K562 (cell line): ENCODE results near the gene PPAN. TPM values are rescaled to one million over a fixed set of nuclear protein-coding genes. Genes with fewer than 3 reads are reported as not detected.

Experiments used
- BCOR ChIP-seq: fragments of 450-650 bp; IDR thresholded peaks from 2 replicates; pipeline ENCODE4 v1.6.1; 2016
- CBX2 ChIP-seq: fragments of 200-600 bp; sonication (generic); IDR thresholded peaks from one replicate; pipeline ENCODE4 v1.6.1; 2012; ENCODE audit warnings: mild to moderate bottlenecking, low read length, inconsistent platforms; ENCODE audit not compliant: insufficient read depth, poor library complexity, severe bottlenecking
- CBX8 ChIP-seq: fragments of 200-600 bp; sonication (generic); IDR thresholded peaks from 2 replicates; pipeline ENCODE4 v1.6.1; 2012; ENCODE audit warnings: borderline replicate concordance, mixed run types, low read depth, mild to moderate bottlenecking, moderate library complexity, mixed read lengths, low read length, control low read depth, inconsistent platforms; ENCODE audit not compliant: poor library complexity, severe bottlenecking; ENCODE audit errors: extremely low read depth
- CLOCK ChIP-seq: fragments of 250-450 bp; sonication (Bioruptor Pico); IDR thresholded peaks from 2 replicates; pipeline ENCODE4 v1.4.0; 2020; ENCODE audit warnings: mild to moderate bottlenecking, moderate library complexity, borderline replicate concordance
- ETV1 ChIP-seq: fragments of 450-650 bp; conservative IDR thresholded peaks from 2 replicates; pipeline ENCODE4 v1.6.1; 2016; ENCODE audit warnings: missing genetic modification characterization, control low read depth, low read depth, missing compliant biosample characterization
- IRF2 ChIP-seq: sonication (generic); formaldehyde crosslinking; IDR thresholded peaks from 2 replicates; pipeline ENCODE4 v1.8.1; 2022; ENCODE audit warnings: mild to moderate bottlenecking, missing genetic modification reagents
- MTA3 ChIP-seq: fragments of 450-650 bp; formaldehyde crosslinking; IDR thresholded peaks from 2 replicates; pipeline ENCODE4 v1.6.1; 2017; ENCODE audit warnings: mild to moderate bottlenecking, borderline replicate concordance
- MYBL2 ChIP-seq, 2 experiments: fragments of 450-650 bp in 1 of 2; sonication (generic) in 1 of 2; formaldehyde crosslinking in 1 of 2; IDR thresholded peaks; 2 replicates each; pipeline versions ENCODE4 v1.6.1 to v1.8.1; 2017 to 2022; ENCODE audit warnings: borderline replicate concordance in 1 of 2, inconsistent platforms in 1 of 2, low read depth in 1 of 2, mild to moderate bottlenecking in 1 of 2, missing genetic modification reagents in 1 of 2, moderate library complexity in 1 of 2
- PCBP2 ChIP-seq: fragments of 200-400 bp; formaldehyde crosslinking; IDR thresholded peaks from 2 replicates; pipeline ENCODE4 v1.6.1; 2018; ENCODE audit warnings: low read length, low read depth, mild to moderate bottlenecking, moderate library complexity; ENCODE audit not compliant: poor library complexity, severe bottlenecking
- RBM14 ChIP-seq: fragments of 200-400 bp; formaldehyde crosslinking; IDR thresholded peaks from 2 replicates; pipeline ENCODE4 v1.6.1; 2018; ENCODE audit warnings: low read depth, mild to moderate bottlenecking, low read length, moderate library complexity, borderline replicate concordance; ENCODE audit not compliant: insufficient read depth
- TAL1 ChIP-seq: fragments of 450-650 bp; IDR thresholded peaks from 2 replicates; pipeline ENCODE4 v1.6.1; 2016; ENCODE audit warnings: mild to moderate bottlenecking
- ZNF212 ChIP-seq: fragments of 450-650 bp; formaldehyde crosslinking; IDR thresholded peaks from 2 replicates; pipeline ENCODE4 v1.4.0; 2020; ENCODE audit warnings: mild to moderate bottlenecking
- polyA plus RNA-seq, 8 experiments: library from polyadenylated mRNA; depleted of rRNA in 4 of 8; stranded (reverse) in 5 of 8; unstranded in 3 of 8; fragments of >200 nt; fragmentation: Nextera tagmentation in 2 of 8; fragmentation: Illumina TruSeq in 1 of 8; extraction: Ambion mirVana in 2 of 8; extraction: Trizol in 1 of 8; gene quantifications; 2 replicates each; pipeline versions ENCODE4 v1.2.1 to v1.2.3, GENCODE V29; 2011 to 2014; ENCODE audit warnings: inconsistent platforms in 1 of 8, missing spikeins in 1 of 8
- total RNA-seq, 7 experiments: library from RNA; depleted of rRNA in 6 of 7; stranded (reverse); fragments of >200 nt in 6 of 7; fragmentation: Illumina TruSeq in 2 of 7; extraction: Trizol in 2 of 7; gene quantifications; 2 replicates each; pipeline versions ENCODE4 v1.2.1 to v1.2.3, GENCODE V29; 2011 to 2021; ENCODE audit warnings: low replicate concordance in 1 of 7
- TF ChIP-seq, protein P1 (sequence below): fragments of 450-650 bp; IDR thresholded peaks from 2 replicates; pipeline ENCODE4 v1.6.1; 2016; ENCODE audit warnings: mild to moderate bottlenecking, moderate library complexity

PPAN gene
- total and polyA plus RNA-seq, 9 of the 15 experiments (the other 6 are each of a cell fraction or from before 2014, with no cell fraction given) = 2.2 to 129 (median 59.1) TPM

DNA sequence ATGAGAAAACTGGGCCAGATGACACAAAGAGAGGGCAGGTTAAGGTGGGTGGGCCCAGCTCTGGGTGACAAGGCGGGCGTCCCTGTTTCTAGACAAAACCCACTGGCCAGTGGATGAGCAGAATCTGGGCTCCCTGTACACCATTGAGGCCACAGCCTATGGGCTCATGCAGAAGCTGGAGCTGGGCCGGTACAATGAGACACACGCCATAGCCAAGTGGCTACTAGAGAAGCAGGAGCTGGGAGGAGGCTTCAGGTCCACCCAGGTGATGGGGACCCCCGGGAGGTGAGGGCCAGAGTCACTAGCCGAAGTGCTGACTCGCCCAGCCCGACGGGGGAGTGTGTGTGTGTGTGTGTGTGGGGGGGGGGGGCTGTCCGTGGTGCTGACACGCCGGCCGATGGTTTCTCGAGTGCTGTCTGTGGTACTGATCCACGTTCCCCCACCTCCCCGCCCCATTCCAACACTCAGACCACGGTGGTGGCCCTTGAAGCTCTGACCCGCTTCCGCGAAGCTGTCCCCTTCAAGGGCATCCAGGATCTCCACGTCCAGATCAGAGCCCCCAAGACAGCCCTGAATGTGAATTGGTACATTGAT, 44.3 kb upstream of the PPAN start (continued):
- TF ChIP-seq ETV1 = no peak
- TF ChIP-seq CBX2 = no peak
- no peak for TF ChIP-seq MYBL2 (IDR thresholded peaks at IDR 0.05; ENCODE audit: low read depth)
- TF ChIP-seq MYBL2 (CRISPR knock-in tag; IDR thresholded peaks at IDR 0.05; ENCODE audit: borderline replicate concordance) = no peak
- no peak for TF ChIP-seq CLOCK
- TF ChIP-seq BCOR = no peak
- TF ChIP-seq, protein P1, sequence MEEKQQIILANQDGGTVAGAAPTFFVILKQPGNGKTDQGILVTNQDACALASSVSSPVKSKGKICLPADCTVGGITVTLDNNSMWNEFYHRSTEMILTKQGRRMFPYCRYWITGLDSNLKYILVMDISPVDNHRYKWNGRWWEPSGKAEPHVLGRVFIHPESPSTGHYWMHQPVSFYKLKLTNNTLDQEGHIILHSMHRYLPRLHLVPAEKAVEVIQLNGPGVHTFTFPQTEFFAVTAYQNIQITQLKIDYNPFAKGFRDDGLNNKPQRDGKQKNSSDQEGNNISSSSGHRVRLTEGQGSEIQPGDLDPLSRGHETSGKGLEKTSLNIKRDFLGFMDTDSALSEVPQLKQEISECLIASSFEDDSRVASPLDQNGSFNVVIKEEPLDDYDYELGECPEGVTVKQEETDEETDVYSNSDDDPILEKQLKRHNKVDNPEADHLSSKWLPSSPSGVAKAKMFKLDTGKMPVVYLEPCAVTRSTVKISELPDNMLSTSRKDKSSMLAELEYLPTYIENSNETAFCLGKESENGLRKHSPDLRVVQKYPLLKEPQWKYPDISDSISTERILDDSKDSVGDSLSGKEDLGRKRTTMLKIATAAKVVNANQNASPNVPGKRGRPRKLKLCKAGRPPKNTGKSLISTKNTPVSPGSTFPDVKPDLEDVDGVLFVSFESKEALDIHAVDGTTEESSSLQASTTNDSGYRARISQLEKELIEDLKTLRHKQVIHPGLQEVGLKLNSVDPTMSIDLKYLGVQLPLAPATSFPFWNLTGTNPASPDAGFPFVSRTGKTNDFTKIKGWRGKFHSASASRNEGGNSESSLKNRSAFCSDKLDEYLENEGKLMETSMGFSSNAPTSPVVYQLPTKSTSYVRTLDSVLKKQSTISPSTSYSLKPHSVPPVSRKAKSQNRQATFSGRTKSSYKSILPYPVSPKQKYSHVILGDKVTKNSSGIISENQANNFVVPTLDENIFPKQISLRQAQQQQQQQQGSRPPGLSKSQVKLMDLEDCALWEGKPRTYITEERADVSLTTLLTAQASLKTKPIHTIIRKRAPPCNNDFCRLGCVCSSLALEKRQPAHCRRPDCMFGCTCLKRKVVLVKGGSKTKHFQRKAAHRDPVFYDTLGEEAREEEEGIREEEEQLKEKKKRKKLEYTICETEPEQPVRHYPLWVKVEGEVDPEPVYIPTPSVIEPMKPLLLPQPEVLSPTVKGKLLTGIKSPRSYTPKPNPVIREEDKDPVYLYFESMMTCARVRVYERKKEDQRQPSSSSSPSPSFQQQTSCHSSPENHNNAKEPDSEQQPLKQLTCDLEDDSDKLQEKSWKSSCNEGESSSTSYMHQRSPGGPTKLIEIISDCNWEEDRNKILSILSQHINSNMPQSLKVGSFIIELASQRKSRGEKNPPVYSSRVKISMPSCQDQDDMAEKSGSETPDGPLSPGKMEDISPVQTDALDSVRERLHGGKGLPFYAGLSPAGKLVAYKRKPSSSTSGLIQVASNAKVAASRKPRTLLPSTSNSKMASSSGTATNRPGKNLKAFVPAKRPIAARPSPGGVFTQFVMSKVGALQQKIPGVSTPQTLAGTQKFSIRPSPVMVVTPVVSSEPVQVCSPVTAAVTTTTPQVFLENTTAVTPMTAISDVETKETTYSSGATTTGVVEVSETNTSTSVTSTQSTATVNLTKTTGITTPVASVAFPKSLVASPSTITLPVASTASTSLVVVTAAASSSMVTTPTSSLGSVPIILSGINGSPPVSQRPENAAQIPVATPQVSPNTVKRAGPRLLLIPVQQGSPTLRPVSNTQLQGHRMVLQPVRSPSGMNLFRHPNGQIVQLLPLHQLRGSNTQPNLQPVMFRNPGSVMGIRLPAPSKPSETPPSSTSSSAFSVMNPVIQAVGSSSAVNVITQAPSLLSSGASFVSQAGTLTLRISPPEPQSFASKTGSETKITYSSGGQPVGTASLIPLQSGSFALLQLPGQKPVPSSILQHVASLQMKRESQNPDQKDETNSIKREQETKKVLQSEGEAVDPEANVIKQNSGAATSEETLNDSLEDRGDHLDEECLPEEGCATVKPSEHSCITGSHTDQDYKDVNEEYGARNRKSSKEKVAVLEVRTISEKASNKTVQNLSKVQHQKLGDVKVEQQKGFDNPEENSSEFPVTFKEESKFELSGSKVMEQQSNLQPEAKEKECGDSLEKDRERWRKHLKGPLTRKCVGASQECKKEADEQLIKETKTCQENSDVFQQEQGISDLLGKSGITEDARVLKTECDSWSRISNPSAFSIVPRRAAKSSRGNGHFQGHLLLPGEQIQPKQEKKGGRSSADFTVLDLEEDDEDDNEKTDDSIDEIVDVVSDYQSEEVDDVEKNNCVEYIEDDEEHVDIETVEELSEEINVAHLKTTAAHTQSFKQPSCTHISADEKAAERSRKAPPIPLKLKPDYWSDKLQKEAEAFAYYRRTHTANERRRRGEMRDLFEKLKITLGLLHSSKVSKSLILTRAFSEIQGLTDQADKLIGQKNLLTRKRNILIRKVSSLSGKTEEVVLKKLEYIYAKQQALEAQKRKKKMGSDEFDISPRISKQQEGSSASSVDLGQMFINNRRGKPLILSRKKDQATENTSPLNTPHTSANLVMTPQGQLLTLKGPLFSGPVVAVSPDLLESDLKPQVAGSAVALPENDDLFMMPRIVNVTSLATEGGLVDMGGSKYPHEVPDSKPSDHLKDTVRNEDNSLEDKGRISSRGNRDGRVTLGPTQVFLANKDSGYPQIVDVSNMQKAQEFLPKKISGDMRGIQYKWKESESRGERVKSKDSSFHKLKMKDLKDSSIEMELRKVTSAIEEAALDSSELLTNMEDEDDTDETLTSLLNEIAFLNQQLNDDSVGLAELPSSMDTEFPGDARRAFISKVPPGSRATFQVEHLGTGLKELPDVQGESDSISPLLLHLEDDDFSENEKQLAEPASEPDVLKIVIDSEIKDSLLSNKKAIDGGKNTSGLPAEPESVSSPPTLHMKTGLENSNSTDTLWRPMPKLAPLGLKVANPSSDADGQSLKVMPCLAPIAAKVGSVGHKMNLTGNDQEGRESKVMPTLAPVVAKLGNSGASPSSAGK = no peak
- TF ChIP-seq ZNF212 (CRISPR knock-in tag) = no peak
- TF ChIP-seq IRF2 = no peak
- TF ChIP-seq MTA3 = no peak
- no peak for TF ChIP-seq CBX8
- TF ChIP-seq PCBP2 = no peak
- no peak for TF ChIP-seq TAL1
- no peak for TF ChIP-seq RBM14
